T-helper 22 cell (primary cell): ENCODE data around the gene LTF.
A peak's percentile ranks its signal among the peaks of the same experiment; 100 is the strongest.

Experiments used
- DNase-seq: peaks from one replicate; pipeline ENCODE4 v3.0.0-alpha.2; 2020; ENCODE audit warnings: low read depth

The LTF gene

DNA sequence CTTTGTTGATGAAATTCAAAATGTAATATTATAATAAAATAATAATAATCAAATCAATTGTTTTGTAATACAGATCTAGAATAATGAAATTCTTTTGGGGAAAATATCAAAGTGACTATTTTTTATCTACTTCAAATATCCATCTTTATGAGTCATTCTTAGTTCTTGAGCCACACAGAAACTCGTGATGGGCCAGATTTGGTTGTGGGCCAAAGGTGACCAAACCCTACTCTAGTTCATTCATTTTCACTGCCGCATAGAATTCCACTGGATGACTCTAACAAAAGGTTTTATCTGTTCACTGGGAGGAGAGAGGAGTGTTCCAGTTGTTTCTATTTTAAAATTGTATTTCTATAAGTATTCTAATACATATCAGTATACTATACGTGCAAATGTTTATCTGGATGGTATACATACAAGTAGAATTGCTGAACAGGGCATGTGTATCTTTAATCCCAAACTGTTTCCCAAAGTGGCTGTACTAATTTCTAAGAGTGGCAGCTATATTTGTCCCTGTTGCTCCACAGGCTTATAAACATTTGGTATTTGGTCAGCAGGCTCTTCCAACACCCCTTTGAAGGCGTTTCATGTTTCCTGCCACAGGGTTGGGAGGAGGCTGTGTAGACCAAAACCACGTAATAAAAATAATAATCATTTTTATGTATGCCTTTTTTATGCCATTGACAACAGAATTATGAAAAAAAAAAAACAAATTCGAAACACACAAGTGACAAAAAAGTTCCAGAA, 25.8 kb upstream of the LTF start:
- DNase-seq = no peak

DNA sequence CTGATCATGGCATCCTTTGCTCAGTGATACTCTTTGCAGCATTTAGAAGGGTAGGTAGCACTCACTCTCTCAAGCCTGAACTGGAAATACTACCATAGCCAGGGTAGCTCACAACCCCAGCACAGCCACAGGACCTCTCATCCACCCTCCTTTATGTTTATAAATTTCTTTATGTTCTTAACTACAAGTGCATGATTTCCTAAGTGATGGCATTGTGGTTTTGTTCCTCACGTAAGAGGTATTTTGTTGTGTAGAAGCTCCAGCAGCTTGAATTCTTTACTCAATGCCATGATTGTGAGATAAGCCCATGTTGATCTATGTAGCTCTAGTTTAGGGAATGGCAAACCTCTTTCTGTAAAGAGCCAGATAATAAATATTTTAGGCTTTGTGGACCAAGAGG, 25.2 kb upstream of the LTF start:
- DNase-seq = no peak

DNA sequence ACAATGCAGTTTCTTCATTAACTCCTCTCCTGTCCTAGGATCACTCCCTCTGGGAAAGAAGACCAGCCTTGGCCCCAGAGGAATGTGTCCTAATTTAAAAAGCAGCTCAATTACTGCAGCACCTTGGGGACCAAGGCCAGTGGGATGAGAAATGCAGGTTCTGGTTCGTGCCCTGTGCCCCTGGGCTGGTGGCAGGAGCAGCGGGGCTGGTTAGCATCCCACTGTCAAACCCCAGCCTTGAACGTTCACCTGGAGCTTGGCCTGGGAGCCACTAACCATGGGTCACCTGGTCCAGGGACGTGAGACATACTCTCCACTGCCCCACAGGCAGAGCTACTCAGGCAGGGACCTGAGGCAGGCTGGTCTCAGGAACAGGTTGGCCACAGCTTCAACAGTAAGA, 24.7 kb upstream of the LTF start:
- no peak for DNase-seq

DNA sequence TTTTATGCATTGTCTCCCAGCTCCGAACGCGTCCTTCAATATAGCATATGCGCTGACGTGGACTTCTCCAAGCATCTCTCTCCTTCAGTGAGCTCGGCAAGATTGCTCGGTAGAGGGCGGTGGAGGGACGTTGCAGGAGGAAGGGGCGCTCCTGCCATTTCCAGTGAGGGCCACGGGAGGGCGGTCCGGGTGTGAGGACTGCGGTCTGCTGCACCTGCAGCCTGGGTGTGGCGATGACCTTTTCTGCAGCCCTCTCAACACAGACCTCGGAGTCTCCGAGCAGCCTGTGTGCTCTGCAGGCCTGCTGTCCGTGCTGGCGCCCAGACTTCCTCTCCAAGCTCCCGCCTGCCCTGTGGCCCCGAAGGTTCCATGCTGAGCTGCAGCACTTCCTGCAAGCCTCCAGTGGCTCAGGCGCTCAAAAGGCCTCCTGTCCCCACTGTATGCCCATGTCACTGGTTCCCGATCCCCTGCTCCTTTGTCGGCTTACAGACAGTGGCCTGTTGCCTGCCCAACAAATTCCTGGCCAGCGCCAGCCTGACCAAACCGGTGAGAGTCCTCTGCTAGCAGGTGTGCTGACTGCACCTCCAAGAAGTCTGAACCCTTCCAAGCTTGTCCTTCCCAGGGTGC, 24.1 kb upstream of the LTF start:
- peak; percentile 74 for DNase-seq

DNA sequence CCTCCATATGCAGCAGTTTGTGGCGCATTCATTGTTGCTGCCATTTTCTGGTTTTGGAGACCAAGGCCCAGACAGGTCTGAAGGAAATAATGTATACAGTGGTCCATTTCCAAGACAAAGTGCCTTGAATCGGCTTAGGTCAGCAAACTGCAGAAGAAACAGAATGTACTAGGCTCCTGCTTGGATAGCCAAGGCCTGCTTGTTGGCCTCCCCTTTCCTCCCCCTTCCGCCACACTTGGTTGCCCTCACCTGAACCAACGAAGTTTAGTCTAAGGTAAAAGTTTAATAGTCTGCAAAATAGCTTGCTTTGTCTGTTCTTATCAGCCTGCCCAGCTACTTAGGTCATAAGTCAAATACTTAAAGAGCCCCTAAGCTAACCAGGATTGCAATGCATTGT, 21.1 kb upstream of the LTF start:
- no peak for DNase-seq

DNA sequence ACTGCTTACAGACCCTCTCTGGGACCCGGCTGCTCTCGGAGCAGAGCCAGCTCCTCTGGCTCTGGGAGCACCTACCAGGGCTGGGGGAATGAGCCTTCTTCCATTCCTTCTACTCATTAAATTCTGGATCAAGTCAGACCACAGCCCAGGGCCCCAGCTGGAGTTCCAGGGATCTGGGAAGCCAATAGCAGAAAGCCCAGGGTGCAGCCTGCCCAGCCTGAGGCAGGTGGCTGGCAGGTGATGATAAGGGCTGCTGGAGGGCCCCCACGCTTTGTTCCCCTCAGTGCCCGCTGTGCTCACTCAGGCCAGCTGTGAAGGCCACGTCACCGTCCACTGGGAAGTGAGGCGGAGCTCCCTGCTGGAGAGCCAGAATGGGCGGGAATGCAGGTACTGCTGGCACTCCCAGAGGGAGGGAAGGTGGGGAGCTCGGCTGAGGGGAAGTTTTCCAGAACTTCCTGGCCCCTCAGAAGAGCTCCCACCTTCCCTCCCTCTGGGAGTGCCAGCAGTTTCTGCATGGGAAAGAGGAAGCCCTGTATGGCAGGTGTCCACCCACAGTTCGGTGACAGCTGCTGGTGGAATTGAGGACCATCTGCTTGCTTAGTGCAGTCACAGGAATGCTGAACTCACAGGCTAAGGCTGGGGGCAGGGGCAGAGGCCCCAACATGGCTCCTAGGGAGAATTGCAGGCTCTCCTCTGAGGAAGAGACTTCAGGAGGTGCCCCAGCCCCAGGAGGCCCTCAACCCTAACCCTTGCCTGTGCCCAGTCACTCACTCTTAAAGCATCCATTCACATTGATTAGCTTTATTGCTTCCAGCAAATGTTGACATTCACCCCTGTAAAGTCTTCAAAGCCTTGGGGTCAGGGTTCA, 20.4 kb upstream of the LTF start:
- DNase-seq = no peak

DNA sequence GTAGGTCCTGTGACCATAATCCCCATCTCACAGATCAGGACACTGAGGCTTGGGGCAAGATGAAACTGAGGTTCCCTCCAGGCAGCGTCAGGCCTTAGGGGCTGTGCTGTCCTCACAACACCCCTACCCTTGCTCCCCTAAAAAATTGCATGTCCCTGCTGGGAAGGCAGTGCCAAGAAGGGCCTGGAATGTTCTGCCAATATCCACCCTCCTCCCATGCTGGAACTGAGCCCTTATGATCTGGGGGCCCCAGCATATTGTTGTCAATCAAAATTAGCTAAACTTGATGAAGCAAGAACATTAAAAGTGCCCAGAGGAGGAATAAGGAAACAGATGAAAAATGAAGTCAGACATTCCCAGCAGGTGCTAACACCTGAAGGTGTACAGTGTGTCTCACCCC, 19.7 kb upstream of the LTF start:
- no peak for DNase-seq

DNA sequence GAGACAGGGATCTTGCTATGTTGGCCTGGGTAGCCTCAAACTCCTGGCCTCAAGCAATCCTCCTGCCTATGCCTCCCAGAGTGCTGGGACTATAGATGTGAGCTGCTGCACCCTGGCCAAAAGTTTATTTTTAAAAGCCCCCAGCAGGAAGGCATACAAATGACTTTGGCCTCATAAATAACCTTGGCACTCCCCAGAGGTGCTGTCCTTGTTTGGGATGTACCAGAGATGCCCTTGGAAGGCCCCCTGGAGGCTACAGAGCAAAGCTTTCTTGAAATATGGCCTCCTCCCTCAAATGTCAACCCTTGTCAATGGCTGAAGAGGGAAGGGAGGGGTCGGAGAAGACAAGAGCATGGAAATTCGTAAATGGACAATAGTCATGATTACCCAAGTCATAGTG, 19.1 kb upstream of the LTF start:
- no peak for DNase-seq

DNA sequence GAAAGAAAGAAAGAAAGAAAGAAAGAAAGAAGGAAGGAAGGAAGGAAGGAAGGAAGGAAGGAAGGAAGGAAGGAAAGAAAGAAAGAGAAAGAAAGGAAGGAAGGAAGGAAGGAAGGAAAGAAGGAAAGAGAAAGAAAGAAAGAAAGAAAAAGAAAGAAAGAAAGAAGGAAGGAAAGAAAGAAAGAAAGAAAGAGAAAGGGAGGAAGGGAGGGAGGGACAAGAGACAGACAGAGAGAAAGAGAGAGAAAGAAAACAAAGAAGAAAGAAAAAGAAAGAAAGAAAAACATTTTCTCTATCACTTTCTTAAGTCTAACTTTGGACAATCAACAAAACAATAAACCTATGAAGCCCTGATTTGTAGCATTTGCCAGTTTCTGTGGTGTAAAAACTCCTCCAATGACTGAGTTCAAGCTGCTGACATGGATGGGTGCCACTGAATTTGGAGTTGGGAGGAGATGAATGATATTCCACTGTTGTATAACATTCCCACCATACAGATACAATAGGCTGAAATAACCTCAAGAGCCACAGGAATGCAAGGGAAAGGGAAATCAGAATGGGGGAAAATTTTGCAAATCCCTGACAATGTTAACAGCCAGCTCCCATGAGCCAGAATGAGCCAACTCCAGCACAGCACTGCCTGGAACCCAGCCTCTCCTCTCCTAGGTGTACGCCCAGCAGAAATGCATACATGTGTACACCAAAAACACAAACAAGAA, 18.1 kb upstream of the LTF start:
- DNase-seq = no peak

DNA sequence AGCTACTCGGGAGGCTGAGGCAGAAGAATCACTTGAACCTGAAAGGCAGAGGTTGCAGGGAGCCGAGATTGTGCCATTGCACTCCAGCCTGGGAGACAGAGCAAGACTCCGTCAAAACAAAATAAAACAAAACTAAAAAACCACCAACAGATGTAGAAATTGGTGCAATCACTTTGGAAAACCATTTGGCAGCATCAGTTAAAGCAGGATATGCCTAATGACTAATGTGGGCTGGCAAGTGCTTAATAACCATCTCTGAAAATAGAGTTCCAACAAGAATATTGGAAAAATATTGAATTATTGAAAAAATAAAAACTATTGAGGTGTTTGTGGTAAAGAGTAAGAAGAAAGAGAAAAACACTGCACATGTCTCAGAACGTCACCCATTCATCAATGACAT, 16.9 kb upstream of the LTF start:
- no peak for DNase-seq

DNA sequence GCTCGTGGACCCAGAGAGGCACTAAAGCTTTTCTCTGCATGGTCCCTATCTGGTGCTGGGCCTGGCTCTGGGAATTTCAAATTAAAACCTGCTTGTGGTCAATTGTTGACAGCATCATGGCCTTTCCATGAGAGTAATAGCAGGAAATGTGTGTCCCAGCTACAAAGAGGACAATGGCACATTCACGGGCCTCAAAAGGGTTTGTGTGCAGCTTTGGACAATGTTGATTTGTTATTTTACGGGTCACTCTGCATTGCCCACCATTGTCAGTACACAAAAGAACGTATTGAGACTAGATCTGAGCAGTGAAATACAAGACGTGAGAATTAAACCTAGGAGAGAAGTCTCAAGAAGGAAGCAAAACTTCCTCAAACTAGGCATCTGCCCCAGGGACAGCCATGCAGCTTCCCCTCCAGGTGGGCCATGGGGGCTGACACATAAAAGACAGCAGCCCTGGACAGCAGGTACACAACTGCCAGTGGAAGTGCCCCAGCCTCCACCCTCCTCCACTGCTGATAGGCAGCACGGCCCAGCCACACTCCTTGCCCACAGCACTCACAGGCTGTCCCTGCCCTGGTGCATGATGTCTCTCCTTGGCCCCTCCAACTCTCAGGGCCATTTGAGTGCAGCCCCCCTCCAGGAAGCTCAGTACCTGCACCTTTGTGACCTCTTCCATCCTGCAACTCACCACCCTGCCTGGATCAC, 15.9 kb upstream of the LTF start:
- DNase-seq = no peak

DNA sequence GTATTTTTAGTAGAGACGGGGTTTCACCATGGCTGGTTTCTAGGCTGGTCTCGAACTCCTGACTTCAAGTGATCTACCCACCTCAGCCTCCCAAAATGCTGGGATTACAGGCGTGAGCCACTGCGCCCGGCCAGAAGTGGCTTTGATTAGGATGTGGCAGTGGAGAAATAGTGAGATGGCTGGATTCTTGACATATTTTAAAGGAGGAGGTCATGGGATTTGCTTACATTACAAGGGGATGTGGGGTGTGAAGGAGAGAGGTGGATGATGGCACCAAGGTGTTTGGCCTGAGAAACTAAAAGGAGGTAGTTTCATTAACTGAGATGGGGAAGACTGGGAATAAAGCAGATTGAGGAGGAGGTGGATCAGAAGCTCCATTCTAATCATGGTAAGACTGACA, 15.0 kb upstream of the LTF start:
- no peak for DNase-seq

DNA sequence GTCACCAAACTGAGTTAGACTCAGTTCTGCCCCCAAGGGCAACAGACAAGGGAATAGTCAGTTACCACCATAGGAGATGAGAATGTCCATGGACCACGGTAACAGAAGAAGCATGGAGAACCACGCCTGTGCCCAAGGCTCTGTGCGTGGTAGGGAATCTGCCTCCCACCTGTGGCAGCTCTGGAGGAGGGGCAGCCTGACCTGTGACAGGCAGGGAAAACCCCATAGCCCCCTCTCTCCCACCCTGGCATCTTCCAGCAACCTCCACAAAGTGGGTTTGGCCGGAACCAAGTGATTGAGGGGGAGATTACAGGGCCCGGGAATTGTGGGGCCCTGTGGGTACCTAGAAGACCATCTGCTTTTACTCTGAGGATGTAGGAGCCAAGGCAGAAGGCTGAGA, 14.3 kb upstream of the LTF start:
- no peak for DNase-seq

DNA sequence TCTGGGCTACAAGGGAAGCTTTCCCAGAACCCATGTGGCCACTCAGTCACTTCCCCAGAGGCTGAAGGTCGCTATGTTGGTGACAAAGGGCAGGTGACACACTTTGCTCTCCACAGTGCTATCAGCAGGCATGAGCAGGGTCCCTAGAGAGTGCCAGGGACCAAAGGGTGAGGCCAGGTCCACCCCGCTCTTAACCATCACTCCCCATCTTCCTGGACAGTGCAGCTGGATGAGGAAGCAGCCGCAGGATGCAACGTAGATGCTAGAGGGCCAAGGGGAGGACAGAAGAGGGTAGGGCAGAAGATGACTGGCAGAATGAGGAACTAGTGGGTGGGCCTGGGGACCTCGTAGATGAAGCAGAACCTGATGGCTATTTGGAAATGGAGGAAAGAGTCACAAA, 13.6 kb upstream of the LTF start:
- no peak for DNase-seq

DNA sequence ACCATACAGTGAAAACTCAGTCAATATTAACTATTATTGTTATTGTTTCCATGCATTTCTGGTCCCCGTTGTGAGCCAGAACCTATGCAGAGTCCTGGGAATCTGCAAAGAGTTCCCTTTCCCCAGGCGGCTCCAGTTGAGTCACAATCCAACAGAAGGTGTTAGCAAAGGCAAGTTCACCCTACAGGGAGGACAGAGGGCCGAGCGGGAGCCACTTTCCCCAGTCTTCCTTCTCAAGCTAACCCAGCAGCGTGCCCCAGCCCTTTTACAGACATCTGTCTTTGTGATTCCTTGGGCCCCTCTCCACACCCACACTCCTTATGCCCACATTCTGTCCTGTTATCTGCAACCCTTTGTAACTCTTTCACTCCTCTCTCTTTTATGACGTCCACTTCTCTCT, 13.1 kb upstream of the LTF start:
- no peak for DNase-seq

DNA sequence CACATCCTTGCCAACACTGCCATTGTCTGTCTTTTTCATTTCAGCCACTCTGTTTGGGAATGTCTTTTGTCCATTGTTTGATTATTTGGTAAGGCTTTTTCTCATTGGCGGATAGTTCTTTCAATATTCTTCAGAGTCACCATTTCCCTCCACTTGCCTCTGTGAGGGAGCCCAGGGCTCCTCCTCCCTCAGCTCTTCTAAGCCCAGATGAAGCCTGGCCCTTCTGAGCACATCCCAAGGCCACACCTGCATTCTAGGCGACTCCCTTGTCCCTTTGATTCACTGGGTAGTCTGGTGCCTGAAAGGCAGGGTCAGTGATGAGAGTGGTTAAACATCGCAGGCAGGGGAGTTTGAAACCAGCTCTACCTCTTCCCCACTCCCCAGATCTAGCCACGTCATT, 12.4 kb upstream of the LTF start:
- no peak for DNase-seq

DNA sequence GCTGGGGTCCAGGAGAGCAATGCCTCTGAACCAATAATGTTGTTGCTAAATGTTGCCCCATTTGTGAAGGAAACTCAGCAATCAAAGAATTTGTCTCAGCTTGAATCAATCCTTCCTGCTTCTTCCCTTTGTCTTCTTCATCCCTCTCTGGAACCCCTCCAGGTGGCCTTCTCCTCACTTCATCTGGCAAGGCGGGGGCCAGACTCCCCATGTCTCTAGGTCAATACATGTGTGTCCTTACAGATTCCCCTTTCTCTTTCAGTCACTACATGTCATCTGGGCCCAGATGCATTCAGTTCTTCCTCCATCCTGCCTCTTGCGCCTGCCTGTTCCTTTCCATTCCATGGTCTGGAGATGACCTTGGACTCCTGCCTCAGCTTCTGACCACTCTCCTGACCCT, 8.0 kb upstream of the LTF start:
- no peak for DNase-seq

DNA sequence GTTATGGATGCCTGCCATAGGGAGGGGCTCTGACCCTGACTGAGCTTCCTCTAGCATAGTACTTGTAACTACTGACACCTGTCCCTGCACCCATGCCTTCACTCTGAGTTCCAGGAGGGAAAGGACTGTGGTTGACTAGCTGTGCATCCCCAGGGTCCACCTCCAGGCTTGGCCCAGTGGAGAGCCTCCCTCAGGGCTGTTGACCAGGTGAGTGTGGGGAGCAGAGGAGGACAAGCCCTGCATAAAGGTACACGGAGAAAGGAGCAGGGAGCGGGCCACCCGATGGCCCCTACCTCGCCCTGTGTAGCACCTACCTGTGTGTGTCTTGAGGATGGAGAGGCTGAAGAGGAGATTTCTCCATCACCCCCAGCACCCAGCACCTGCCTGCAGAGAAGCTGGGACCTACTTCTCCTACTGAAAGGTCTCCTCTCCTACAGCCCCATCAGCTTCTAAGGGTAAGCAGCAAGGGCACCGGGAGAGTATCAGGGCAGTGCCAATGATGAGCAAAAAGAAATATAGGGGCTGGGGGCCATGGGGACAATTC, 6.7 kb upstream of the LTF start:
- DNase-seq = no peak

DNA sequence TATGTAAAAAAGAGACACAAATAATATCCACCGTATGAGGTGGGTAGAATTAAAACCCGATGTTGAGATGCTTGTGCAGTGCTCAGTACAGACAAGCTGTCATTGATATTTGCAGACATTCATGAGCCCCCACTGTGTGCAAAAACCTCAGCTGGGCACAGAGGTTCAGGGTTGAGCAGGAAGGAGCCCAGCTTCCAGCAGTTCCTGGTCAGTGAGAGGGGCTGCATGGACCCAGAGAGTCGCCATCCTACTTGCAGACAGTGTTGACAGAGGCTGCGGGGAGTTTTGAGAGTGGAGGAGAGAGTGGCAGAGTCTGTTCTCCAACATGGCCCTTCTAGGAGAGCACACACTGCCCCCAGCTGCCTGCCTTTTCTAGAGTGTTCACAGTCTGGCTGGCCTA, 6.1 kb upstream of the LTF start:
- no peak for DNase-seq

DNA sequence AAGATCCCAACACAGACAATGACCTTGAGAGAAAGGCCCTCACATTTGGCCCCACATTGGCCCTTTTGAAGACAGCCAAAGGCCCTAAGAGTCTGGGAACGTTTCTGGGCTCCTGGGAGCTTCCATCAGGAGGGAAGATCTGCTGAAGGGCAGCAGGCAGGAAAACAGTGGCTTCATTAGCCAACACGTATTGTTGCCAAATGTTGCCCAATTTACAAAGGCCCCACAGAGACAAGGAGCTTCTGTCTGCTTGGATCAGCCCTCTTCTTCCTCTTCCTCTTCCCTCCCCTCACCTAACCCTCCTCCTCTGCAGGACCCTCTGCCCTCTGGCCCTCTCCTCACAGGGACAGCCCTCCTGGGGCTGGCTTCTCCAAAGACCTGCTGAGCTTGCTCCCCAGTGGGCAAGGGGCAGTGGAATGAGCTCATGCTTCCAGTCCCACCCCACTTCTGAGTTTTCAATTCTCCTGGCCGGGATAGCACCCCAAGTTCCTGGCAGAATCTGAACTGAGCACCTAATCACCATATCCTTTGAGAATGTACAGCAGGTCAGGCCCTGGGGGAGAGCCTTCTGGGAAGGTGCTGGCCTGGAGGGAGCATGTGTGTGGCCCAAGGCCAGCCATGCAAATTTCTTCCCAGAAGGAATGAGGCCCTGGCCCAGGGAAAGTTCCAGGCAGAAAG, 5.1 kb upstream of the LTF start:
- DNase-seq = no peak
